ENCODE results near the gene GNB3.

GRCh38 chr12:6791931-6792520, 48.7 kb upstream of the GNB3 start:
- no peak for TF ChIP-seq RAD21 (IDR thresholded peaks at IDR 0.05; ENCODE audit: low read depth)
- no peak for TF ChIP-seq CTCF (IDR thresholded peaks at IDR 0.05 in 2 of 3, conservative IDR thresholded peaks at IDR 0.05 in 1 of 3; ENCODE audit: borderline replicate concordance in 1 of 3, insufficient read depth in 1 of 3, low read depth in 2 of 3, low read length in 2 of 3)
- no peak for TF ChIP-seq EZH2phosphoT487 (IDR thresholded peaks at IDR 0.05; ENCODE audit: borderline replicate concordance)
- TF ChIP-seq CBX3 (IDR thresholded peaks at IDR 0.05; ENCODE audit: low read depth): no peak
- no peak for TF ChIP-seq ZFX (IDR thresholded peaks at IDR 0.05)
- no peak for TF ChIP-seq SIN3A (IDR thresholded peaks at IDR 0.05; ENCODE audit: low read depth)
- TF ChIP-seq REST (IDR thresholded peaks at IDR 0.05; ENCODE audit: low read depth): no peak
- no peak for TF ChIP-seq MAX (IDR thresholded peaks at IDR 0.05)
- TF ChIP-seq ATF3 (IDR thresholded peaks at IDR 0.05): no peak

All from HCT116 (cell line).